Astrocyte of the spinal cord (primary cell): ENCODE data around the gene RND2.
"Not testable (repeated sequence)": the region's sequence is repeated elsewhere in the genome, so short reads cannot be mapped to it uniquely, and the experiment has no call there.

ENCODE experiments used
- DNase-seq: peaks from one replicate; pipeline ENCODE4 v3.0.0; 2011; ENCODE audit warnings: low read depth, low spot score
- H3K4me3 ChIP-seq: 2 replicates; pipeline ENCODE4 v1.5.1; 2011; ENCODE audit warnings: low read depth, mild to moderate bottlenecking, low read length, moderate library complexity
- CTCF ChIP-seq: IDR thresholded peaks from 2 replicates; pipeline ENCODE4 v1.5.1; 2012; ENCODE audit warnings: low read depth, mild to moderate bottlenecking, low read length, inconsistent platforms
- in situ Hi-C: cut with HindIII; loops from 2 replicates; pipeline ENCODE4 v1.10.0; 2017; ENCODE audit warnings: low sequenced_read_pairs

The RND2 gene

GRCh38 chr17:43042025-43042628, 17.1 kb downstream of the RND2 start:
- no peak overlapping the region for H3K4me3 ChIP-seq
- no peak for TF ChIP-seq CTCF
- no peak for DNase-seq
- in situ Hi-C loops, result no loop called here

- no peak for DNase-seq
- in situ Hi-C loops, result no loop called here
- no peak overlapping the region for H3K4me3 ChIP-seq
- TF ChIP-seq CTCF, result no peak
Measured at GRCh38 chr17:43043307-43043706, 18.3 kb downstream of the RND2 start.

GRCh38 chr17:43044024-43044423, 19.0 kb downstream of the RND2 start:
- in situ Hi-C loops, result no loop called here
- no peak for DNase-seq
- no peak for TF ChIP-seq CTCF
- no peak overlapping the region for H3K4me3 ChIP-seq

GRCh38 chr17:43051969-43052368, 26.9 kb downstream of the RND2 start:
- DNase-seq, result no peak
- in situ Hi-C loops, result no loop called here
- H3K4me3 ChIP-seq, result no peak overlapping the region
- no peak for TF ChIP-seq CTCF

GRCh38 chr17:43053008-43053407, 28.0 kb downstream of the RND2 start:
- H3K4me3 ChIP-seq, in situ Hi-C loops, DNase-seq: not testable (repeated sequence)

GRCh38 chr17:43056051-43056450, 31.0 kb downstream of the RND2 start:
- no peak overlapping the region for H3K4me3 ChIP-seq
- DNase-seq, result no peak
- TF ChIP-seq CTCF, result no peak
- in situ Hi-C loops, result no loop called here

GRCh38 chr17:43062984-43063638, 38.1 kb downstream of the RND2 start:
- in situ Hi-C loops, result no loop called here
- no peak for DNase-seq
- no peak for TF ChIP-seq CTCF
- H3K4me3 ChIP-seq, result no peak overlapping the region
